HAP-1 (cell line): ENCODE data around the gene GTF2F2.
A peak's percentile ranks its signal among the peaks of the same experiment; 100 is the strongest.
"Not testable (repeated sequence)": the region's sequence is repeated elsewhere in the genome, so short reads cannot be mapped to it uniquely, and the experiment has no call there.

Experiments used
- DNase-seq, 2 experiments: peaks; one replicate each; pipeline ENCODE4 v3.0.0-alpha.2; 2016 to 2020; ENCODE audit warnings: low spot score in 2 of 2
- H3K27me3 ChIP-seq: fragments of 250-450 bp; sonication (Bioruptor Pico); 2 replicates; pipeline ENCODE4 v1.5.1; 2020; ENCODE audit warnings: low read depth, mild to moderate bottlenecking, moderate library complexity
- H3K36me3 ChIP-seq: fragments of 250-450 bp; sonication (Bioruptor Pico); replicated peaks from 2 replicates; pipeline ENCODE4 v1.5.1; 2020; ENCODE audit warnings: mild to moderate bottlenecking
- H3K4me1 ChIP-seq: fragments of 250-450 bp; sonication (Bioruptor Pico); 2 replicates; pipeline ENCODE4 v1.5.1; 2020; ENCODE audit warnings: mild to moderate bottlenecking
- H3K4me3 ChIP-seq: fragments of 250-450 bp; sonication (Bioruptor Pico); 2 replicates; pipeline ENCODE4 v1.5.1; 2020; ENCODE audit warnings: mild to moderate bottlenecking, moderate library complexity
- H3K9me3 ChIP-seq: fragments of 250-450 bp; sonication (Bioruptor Pico); 2 replicates; pipeline ENCODE4 v1.5.1; 2020; ENCODE audit warnings: mild to moderate bottlenecking, moderate library complexity
- in situ Hi-C: fragments of 300-500 bp; cut with MboI; formaldehyde crosslinking; loops from 3 replicates; pipeline ENCODE4 v1.14.3; 2020; ENCODE audit warnings: low sequenced_read_pairs, inconsistent platforms, mixed read lengths

The GTF2F2 gene

DNA sequence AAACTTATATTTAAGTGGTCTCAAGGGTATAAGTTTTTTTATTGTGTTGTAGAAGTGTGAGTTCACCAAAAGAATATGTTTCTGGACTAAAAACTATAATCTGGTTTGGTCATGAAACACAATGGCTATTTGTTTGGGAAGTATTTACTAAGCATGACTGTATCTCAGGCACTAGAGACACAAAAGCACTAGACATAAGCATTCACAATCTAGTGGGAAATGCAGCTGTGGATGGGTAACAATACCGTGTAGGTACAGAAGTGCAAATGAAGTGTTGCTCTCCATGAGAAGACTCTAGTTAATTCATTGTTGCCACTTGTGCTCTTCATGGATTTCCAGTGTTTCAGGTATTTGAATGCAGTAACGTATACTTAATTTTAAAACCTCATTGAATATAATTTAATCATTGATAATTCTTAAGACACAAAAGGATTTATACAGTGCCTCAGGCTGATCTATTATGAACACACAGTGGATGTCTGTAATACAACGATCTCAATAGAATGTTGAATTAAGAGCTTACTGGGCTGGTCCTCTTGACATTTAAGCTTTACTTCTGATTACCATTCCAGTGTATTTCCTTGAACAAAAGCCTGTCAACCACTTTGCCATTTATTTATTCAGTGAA, 169.7 kb downstream of the GTF2F2 start:
- Histone ChIP-seq H3K27me3 (no peaks in the 10 kb centered on the region), H3K4me3 (no peak overlapping the region), H3K4me1 (peaks cover 11% of the 10 kb centered on the region), H3K36me3 (no peaks in the 10 kb centered on the region), H3K9me3 (no peaks in the 10 kb centered on the region)
- peak; percentile 69 to 99 for DNase-seq
- in situ Hi-C loops = no loop called here

- DNase-seq = no peak
- Histone ChIP-seq H3K36me3 (no peaks in the 10 kb centered on the region), H3K9me3 (no peaks in the 10 kb centered on the region), H3K27me3 (no peaks in the 10 kb centered on the region), H3K4me3 (no peak overlapping the region), H3K4me1 (peaks cover 11% of the 10 kb centered on the region)
- in situ Hi-C loops = no loop called here
Observed at GRCh38 chr13:45292176-45292575, 171.9 kb downstream of the GTF2F2 start.

GRCh38 chr13:45295536-45295935, 175.2 kb downstream of the GTF2F2 start:
- in situ Hi-C loops = no loop called here
- no peak for DNase-seq
- Histone ChIP-seq H3K9me3 (no peaks in the 10 kb centered on the region), H3K27me3 (no peaks in the 10 kb centered on the region), H3K4me3 (no peak overlapping the region), H3K4me1 (peaks cover 2% of the 10 kb centered on the region; the same call in 1 of the 2 replicates), H3K36me3 (no peaks in the 10 kb centered on the region)

GRCh38 chr13:45296259-45296658, 175.9 kb downstream of the GTF2F2 start:
- no peak for DNase-seq
- in situ Hi-C loops = no loop called here
- no peaks in the 10 kb centered on the region for H3K4me1 ChIP-seq

GRCh38 chr13:45297456-45298205, 177.3 kb downstream of the GTF2F2 start:
- in situ Hi-C loops = no loop called here
- no peaks in the 10 kb centered on the region for H3K4me1 ChIP-seq
- no peak overlapping the region for H3K4me3 ChIP-seq
- H3K27me3 ChIP-seq = no peaks in the 10 kb centered on the region
- no peaks in the 10 kb centered on the region for H3K9me3 ChIP-seq
- H3K36me3 ChIP-seq = no peaks in the 10 kb centered on the region
- DNase-seq = no peak

More at GRCh38 chr13:45296259-45296658, 175.9 kb downstream of the GTF2F2 start:
- Histone ChIP-seq H3K27me3 (no peaks in the 10 kb centered on the region), H3K36me3 (no peaks in the 10 kb centered on the region), H3K9me3 (no peaks in the 10 kb centered on the region), H3K4me3 (no peak overlapping the region)

DNA sequence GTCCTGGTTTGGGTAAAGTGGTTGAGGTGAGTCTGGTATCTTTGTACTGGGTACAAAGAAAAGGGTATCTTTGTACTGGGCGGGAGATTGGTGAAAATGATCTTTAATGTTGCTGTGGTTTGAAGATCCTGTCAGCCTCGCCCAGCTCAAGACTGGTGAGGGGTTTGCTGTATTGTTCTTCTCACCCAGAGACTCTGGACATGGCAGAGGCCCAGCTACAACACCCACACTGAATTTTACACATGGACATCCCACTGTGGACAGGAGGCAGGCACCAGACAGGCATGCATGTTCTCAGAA, 177.8 kb downstream of the GTF2F2 start:
- H3K36me3 ChIP-seq = no peaks in the 10 kb centered on the region
- H3K4me1 ChIP-seq = no peaks in the 10 kb centered on the region
- no peak for DNase-seq
- no peaks in the 10 kb centered on the region for H3K9me3 ChIP-seq
- H3K27me3 ChIP-seq = no peaks in the 10 kb centered on the region
- in situ Hi-C loops = no loop called here
- H3K4me3 ChIP-seq = no peak overlapping the region

DNA sequence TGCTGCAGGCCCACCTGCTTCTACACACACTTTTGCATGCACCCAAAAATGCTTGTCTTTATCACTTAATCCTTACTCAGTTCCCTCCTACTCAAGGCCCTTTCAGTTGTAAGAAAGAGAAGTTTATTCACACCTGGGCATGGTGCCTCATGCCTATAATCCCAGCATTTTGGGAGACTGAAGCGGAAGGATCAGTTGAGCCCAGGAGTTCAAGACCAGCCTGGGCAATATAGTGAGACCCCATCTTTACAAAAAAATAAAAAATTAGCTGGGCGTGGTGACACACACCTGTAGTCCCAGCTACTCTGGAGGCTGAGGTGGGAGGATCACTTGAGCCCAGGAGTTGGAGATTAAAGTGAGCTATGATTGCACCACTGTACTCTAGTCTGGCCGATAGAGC, 178.2 kb downstream of the GTF2F2 start:
- H3K36me3 ChIP-seq, H3K9me3 ChIP-seq, in situ Hi-C loops, H3K27me3 ChIP-seq, H3K4me3 ChIP-seq, H3K4me1 ChIP-seq, DNase-seq: not testable (repeated sequence)

GRCh38 chr13:45299194-45299593, 178.9 kb downstream of the GTF2F2 start:
- H3K9me3 ChIP-seq = no peaks in the 10 kb centered on the region
- in situ Hi-C loops = no loop called here
- H3K36me3 ChIP-seq = no peaks in the 10 kb centered on the region
- H3K4me3 ChIP-seq = no peak overlapping the region
- H3K4me1 ChIP-seq = no peaks in the 10 kb centered on the region
- DNase-seq = no peak
- no peaks in the 10 kb centered on the region for H3K27me3 ChIP-seq

- in situ Hi-C loops = no loop called here
- H3K4me1 ChIP-seq = no peaks in the 10 kb centered on the region
- H3K9me3 ChIP-seq = no peaks in the 10 kb centered on the region
- H3K36me3 ChIP-seq = no peaks in the 10 kb centered on the region
- H3K27me3 ChIP-seq = no peaks in the 10 kb centered on the region
- H3K4me3 ChIP-seq = no peak overlapping the region
- DNase-seq = no peak
Observed at GRCh38 chr13:45300190-45300985, 180.1 kb downstream of the GTF2F2 start.

- Histone ChIP-seq H3K36me3 (no peaks in the 10 kb centered on the region), H3K9me3 (no peaks in the 10 kb centered on the region), H3K4me1 (no peaks in the 10 kb centered on the region), H3K4me3 (no peak overlapping the region), H3K27me3 (no peaks in the 10 kb centered on the region)
- DNase-seq = no peak
- in situ Hi-C loops = no loop called here
Observed at GRCh38 chr13:45301263-45301662, 181.0 kb downstream of the GTF2F2 start.

- Histone ChIP-seq H3K9me3 (no peaks in the 10 kb centered on the region), H3K36me3 (no peaks in the 10 kb centered on the region), H3K27me3 (no peaks in the 10 kb centered on the region), H3K4me3 (no peak overlapping the region), H3K4me1 (no peaks in the 10 kb centered on the region)
- in situ Hi-C loops = no loop called here
- no peak for DNase-seq
Observed at GRCh38 chr13:45302507-45302906, 182.2 kb downstream of the GTF2F2 start.

- Histone ChIP-seq H3K9me3 (no peaks in the 10 kb centered on the region), H3K36me3 (no peaks in the 10 kb centered on the region), H3K4me1 (no peaks in the 10 kb centered on the region), H3K4me3 (no peak overlapping the region), H3K27me3 (no peaks in the 10 kb centered on the region)
- in situ Hi-C loops = no loop called here
- DNase-seq = no peak
Observed at GRCh38 chr13:45303026-45303425, 182.7 kb downstream of the GTF2F2 start.

- DNase-seq = no peak
- H3K36me3 ChIP-seq = no peaks in the 10 kb centered on the region
- H3K9me3 ChIP-seq = no peaks in the 10 kb centered on the region
- in situ Hi-C loops = no loop called here
- H3K27me3 ChIP-seq = no peaks in the 10 kb centered on the region
- H3K4me1 ChIP-seq = no peaks in the 10 kb centered on the region; the same call in 1 of the 2 replicates
- H3K4me3 ChIP-seq = no peak overlapping the region
Observed at GRCh38 chr13:45303866-45304265, 183.6 kb downstream of the GTF2F2 start.

DNA sequence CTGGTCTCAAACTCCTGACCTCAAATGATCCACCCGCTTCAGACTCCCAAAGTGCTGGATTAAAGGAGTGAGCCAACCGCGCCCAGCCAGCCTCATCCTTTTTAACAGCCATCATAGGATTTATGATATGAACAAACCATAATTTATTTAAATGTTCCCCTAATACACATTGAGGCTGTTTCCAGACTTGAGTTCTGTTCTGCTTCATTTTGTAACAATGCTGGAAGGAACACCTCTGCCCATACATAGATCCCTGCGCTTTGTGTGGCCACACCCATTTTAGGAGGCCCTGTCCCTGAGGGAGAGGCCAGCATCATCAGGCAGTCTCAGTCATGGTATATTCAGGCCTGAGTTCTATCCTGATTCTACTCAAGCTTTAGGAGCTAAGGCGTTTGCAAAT, 184.8 kb downstream of the GTF2F2 start:
- Histone ChIP-seq H3K36me3 (no peaks in the 10 kb centered on the region), H3K9me3 (no peaks in the 10 kb centered on the region), H3K27me3 (no peaks in the 10 kb centered on the region), H3K4me1 (peaks cover 4% of the 10 kb centered on the region; the same call in 1 of the 2 replicates), H3K4me3 (no peak overlapping the region)
- in situ Hi-C loops = loop anchor here (5.0 kb wide), 1 partner anchor 263 kb away; no protein-coding TSS in a partner anchor
- no peak for DNase-seq
